GM18861 (cell line): ENCODE data around the gene ZNF345.

ENCODE experiments used
- ATAC-seq: cut with Tn5 transposase; IDR thresholded peaks from one replicate; pipeline ENCODE4 v1.9.1; 2021; ENCODE audit not compliant: unreplicated experiment

ZNF345 gene

GRCh38 chr19:36916991-36917390, 66.3 kb downstream of the ZNF345 start:
- no peak for ATAC-seq

DNA sequence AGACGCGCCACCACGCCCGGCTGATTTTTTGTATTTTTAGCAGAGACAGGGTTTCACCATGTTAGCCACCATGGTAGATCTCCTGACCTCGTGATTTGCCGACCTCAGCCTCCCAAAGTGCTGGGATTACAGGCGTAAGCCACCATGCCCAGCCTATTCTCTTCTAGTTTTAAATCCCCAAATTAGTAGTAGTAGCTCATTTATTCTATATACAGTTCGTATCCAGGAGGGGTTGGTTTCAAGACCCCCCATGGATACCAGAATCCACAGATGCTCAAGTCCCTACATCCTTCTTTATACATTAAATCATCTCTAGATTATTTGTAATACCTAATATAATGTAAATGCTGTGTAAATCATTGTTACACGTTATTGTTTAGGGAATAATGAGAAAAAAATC, 67.4 kb downstream of the ZNF345 start:
- no peak for ATAC-seq
